BLaER1 treated with 17β-estradiol and CSF1 and Interleukin-3, amounts not matched to agents 10 nM and 100 nM (cell line): ENCODE results near the gene DMD.
A peak's percentile ranks its signal among the peaks of the same experiment; 100 is the strongest.

Experiments used
- H3K27ac ChIP-seq, 11 experiments: shearing (Covaris generic); formaldehyde crosslinking; 2 replicates each; pipeline ENCODE4 v1.8.1; 2022
- H3K27me3 ChIP-seq, 11 experiments: shearing (Covaris generic); formaldehyde crosslinking; 2 replicates each; pipeline ENCODE4 v1.8.1; 2022
- H3K36me3 ChIP-seq, 11 experiments: shearing (Covaris generic); formaldehyde crosslinking; 2 replicates each; pipeline ENCODE4 v1.8.1; 2022
- H3K4me1 ChIP-seq, 10 experiments: shearing (Covaris generic); formaldehyde crosslinking; 2 replicates each; pipeline ENCODE4 v1.8.1; 2022
- H3K4me2 ChIP-seq, 11 experiments: shearing (Covaris generic); formaldehyde crosslinking; 2 replicates each; pipeline ENCODE4 v1.8.1; 2022
- H3K4me3 ChIP-seq, 10 experiments: shearing (Covaris generic); formaldehyde crosslinking; 2 replicates each; pipeline ENCODE4 v1.8.1; 2022
- H3K9ac ChIP-seq, 11 experiments: shearing (Covaris generic); formaldehyde crosslinking; 2 replicates each; pipeline ENCODE4 v1.8.1; 2022
- H3K9me3 ChIP-seq, 11 experiments: shearing (Covaris generic); formaldehyde crosslinking; replicated peaks in 1 of 11; 2 replicates each; pipeline ENCODE4 v1.8.1; 2022
- H4K20me1 ChIP-seq, 11 experiments: shearing (Covaris generic); formaldehyde crosslinking; 2 replicates each; pipeline ENCODE4 v1.8.1; 2022
- Cebpa-rat ChIP-seq, 11 experiments: shearing (Covaris generic); IDR thresholded peaks; 2 replicates each; pipeline ENCODE4 v1.8.1; 2022

Gene DMD

DNA sequence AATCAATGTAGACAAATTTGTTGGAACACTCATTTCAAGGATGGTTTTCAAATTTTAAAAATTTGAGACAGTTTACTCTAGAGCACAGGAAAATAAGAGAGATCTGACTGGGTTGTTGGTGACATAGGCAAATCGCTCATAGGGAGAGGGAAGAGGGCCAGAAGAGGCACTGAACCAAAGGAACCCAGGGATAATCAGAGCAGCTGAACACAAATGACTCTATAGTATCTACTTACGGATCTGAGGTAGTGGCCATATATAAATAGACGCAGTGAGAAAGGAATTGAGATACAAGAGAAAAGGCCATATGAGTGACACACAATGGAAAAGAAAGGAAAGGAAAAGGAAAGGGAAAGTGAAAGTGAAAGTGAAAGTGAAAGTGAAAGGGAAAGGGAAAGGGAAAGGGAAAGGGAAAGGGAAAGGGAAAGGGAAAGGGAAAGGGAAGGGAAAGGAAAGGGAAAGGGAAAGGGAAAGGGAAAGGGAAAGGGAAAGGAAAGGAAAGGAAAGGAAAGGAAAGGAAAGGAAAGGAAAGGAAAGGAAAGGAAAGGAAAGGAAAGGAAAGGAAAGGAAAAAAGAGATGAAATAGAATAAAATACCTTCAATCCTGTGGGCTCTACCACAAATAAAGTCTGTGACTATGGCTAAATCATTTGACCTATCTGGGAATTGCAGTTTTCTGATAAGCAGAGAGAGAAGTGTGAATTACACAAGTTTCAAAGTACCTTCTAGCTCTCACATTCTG lies 759.2 kb downstream of the DMD start:
- TF ChIP-seq Cebpa-rat (IDR thresholded peaks at IDR 0.05): no peak
- Histone ChIP-seq H3K36me3 (no peaks in the 10 kb centered on the region), H3K27ac (no peak overlapping the region), H3K4me3 (no peak overlapping the region), H3K4me1 (peaks cover 0 to 5% (median 0%) of the 10 kb centered on the region in 10 experiments; a peak in 3 of 20 replicates), H3K27me3 (peaks cover 66 to 90% (median 76%) of the 10 kb centered on the region in 11 experiments), H3K4me2 (no peak overlapping the region), H3K9me3 (no peaks in the 10 kb centered on the region), H3K9ac (no peak overlapping the region), H4K20me1 (no peaks in the 10 kb centered on the region)

DNA sequence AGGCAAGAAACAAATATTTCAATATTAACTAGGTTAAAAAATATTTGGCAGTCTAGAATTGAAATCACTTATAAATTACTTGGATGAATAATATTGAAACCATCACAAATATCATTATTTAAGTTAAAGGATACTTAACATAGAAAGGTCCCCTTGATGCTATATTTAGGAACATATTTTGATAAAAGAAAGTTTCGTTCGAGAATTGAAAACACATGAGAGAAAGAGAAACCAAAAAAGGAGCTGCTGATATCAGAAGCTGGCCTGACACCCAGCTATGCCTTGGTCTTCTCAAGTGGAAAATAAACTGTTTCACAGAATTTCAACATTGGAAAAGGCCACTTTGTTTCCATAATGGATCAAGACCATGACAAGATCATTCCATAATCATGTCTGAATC lies 762.4 kb downstream of the DMD start:
- H3K27me3 ChIP-seq: peaks cover 58 to 90% (median 77%) of the 10 kb centered on the region in 11 experiments
- no peak overlapping the region for H3K9ac ChIP-seq
- TF ChIP-seq Cebpa-rat (IDR thresholded peaks at IDR 0.05): no peak
- H4K20me1 ChIP-seq: no peaks in the 10 kb centered on the region
- peaks cover 0 to 11% (median 5%) of the 10 kb centered on the region in 10 experiments; a peak in 9 of 20 replicates for H3K4me1 ChIP-seq
- H3K4me3 ChIP-seq: no peak overlapping the region
- H3K9me3 ChIP-seq: no peaks in the 10 kb centered on the region
- H3K27ac ChIP-seq: peak overlapping the region in 3 of 11 experiments; percentile 2 to 16 (median 11); a peak in 2 of 22 replicates
- peak overlapping the region in 6 of 11 experiments; percentile 4 to 25 (median 8); a peak in 3 of 22 replicates for H3K4me2 ChIP-seq
- no peaks in the 10 kb centered on the region for H3K36me3 ChIP-seq

DNA sequence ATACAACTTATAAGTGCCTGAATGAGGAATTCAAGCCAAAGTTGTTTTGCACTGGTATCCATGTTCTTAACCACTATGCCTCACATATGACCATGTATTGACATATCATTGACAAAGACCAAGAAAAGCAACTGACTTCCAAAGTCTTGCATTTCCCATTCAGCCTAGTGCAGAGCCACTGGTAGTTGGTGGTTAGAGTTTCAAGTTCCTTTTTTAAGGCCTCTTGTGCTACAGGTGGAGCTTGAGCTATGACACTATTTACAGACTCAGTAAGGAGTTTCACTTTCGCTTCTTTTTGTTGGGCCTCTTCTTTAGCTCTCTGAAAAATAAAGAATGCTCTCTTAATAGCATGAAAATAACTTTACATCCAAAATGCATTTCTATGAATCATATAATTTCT lies 763.0 kb downstream of the DMD start:
- Histone ChIP-seq H3K4me1 (peaks cover 0 to 12% (median 5%) of the 10 kb centered on the region in 10 experiments; a peak in 9 of 20 replicates), H3K9ac (no peak overlapping the region), H3K36me3 (no peaks in the 10 kb centered on the region), H3K4me2 (peak overlapping the region in 3 of 11 experiments; percentile 4 to 35 (median 34); a peak in 2 of 22 replicates), H3K27me3 (peaks cover 56 to 90% (median 77%) of the 10 kb centered on the region in 11 experiments), H3K4me3 (no peak overlapping the region), H4K20me1 (no peaks in the 10 kb centered on the region), H3K9me3 (no peaks in the 10 kb centered on the region), H3K27ac (peak overlapping the region in 2 of 11 experiments; percentile 16 to 20; a peak in 1 of 22 replicates)
- TF ChIP-seq Cebpa-rat (IDR thresholded peaks at IDR 0.05): no peak

DNA sequence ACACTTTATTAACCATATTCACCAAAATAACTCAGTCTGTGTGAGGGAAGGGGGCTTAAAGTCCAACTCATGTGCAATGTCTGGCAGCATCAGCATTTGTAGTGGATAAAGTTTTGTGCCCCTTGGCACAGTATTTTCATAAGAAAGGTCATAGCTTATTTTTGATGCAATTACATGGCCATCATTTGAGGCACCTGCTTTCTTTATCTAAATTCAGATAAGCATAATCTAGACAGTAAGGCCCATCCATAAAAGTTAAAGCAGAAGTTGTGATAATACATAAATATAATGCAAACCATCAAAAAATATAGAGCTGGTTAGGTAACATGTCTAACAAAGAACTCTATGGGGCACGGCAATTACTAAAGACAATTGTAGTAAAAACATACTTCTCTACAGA lies 763.7 kb downstream of the DMD start:
- Histone ChIP-seq H3K4me2 (no peak overlapping the region), H3K27me3 (peaks cover 56 to 90% (median 78%) of the 10 kb centered on the region in 11 experiments), H3K9ac (no peak overlapping the region), H3K27ac (no peak overlapping the region), H3K36me3 (no peaks in the 10 kb centered on the region), H3K4me3 (no peak overlapping the region), H3K9me3 (no peaks in the 10 kb centered on the region), H3K4me1 (peaks cover 0 to 12% (median 5%) of the 10 kb centered on the region in 10 experiments; a peak in 9 of 20 replicates), H4K20me1 (no peaks in the 10 kb centered on the region)
- TF ChIP-seq Cebpa-rat (IDR thresholded peaks at IDR 0.05): no peak

DNA sequence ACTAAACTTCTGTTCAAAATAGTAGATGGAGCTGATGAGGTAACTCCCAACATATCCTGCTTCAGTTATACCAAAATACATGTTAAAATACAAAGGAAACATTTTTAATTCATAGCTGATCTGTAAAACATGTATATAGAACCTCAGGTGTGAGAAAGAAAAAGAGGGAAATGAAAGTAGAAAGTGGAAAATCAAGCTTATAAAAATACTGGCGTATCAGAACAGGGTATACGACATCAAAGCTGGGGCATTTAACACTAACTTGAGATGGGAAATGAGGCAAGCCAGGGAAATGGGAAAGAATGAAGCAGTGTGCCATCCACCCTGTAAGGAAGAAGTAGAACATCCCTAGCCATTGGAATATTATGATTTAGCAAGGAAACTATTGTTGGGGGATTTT lies 767.5 kb downstream of the DMD start:
- TF ChIP-seq Cebpa-rat (IDR thresholded peaks at IDR 0.05): no peak
- Histone ChIP-seq H3K27ac (no peak overlapping the region), H3K4me2 (peak overlapping the region in 1 of 11 experiments; percentile 37; a peak in 3 of 22 replicates), H3K27me3 (peaks cover 47 to 88% (median 72%) of the 10 kb centered on the region in 11 experiments), H3K9ac (no peak overlapping the region), H3K4me1 (peaks cover 0 to 12% (median 5%) of the 10 kb centered on the region in 10 experiments; a peak in 9 of 20 replicates), H4K20me1 (no peaks in the 10 kb centered on the region), H3K9me3 (no peaks in the 10 kb centered on the region), H3K4me3 (no peak overlapping the region), H3K36me3 (no peaks in the 10 kb centered on the region)

GRCh38 chrX:32421266-32421665 lies 790.1 kb downstream of the DMD start:
- Histone ChIP-seq H3K4me1 (no peaks in the 10 kb centered on the region), H3K4me3 (no peak overlapping the region), H3K36me3 (no peaks in the 10 kb centered on the region), H4K20me1 (no peaks in the 10 kb centered on the region; a peak in 3 of 22 replicates), H3K9ac (no peak overlapping the region), H3K27ac (no peak overlapping the region), H3K9me3 (no peaks in the 10 kb centered on the region; a peak in 1 of 22 replicates), H3K27me3 (peaks cover 89 to 100% (median 97%) of the 10 kb centered on the region in 11 experiments), H3K4me2 (no peak overlapping the region)
- TF ChIP-seq Cebpa-rat (IDR thresholded peaks at IDR 0.05): no peak

DNA sequence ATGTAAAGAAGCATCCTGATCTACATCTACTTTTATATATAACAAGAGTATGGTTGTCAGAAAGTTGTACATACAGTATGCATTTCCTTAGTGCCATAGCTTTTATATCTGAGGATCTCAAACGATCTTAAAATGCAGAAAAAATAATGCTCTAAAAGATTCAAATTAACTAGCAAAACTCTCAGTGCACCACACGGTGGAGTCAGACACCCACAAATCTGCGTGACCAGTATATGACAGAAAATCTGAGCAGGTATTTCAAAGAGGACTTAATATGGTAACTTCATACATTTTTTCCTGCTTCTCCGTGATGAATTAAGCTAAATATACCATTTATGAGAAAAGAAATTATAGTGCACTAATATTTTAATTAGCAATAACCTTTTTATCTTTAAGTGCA lies 803.0 kb downstream of the DMD start:
- Histone ChIP-seq H3K27me3 (peaks cover 56 to 78% (median 74%) of the 10 kb centered on the region in 11 experiments), H3K9me3 (peaks cover 0 to 10% (median 0%) of the 10 kb centered on the region in 11 experiments; a peak in 2 of 22 replicates), H3K4me3 (no peak overlapping the region), H3K9ac (no peak overlapping the region), H3K27ac (no peak overlapping the region), H4K20me1 (no peaks in the 10 kb centered on the region), H3K4me2 (no peak overlapping the region), H3K36me3 (no peaks in the 10 kb centered on the region), H3K4me1 (no peaks in the 10 kb centered on the region)
- no peak for TF ChIP-seq Cebpa-rat (IDR thresholded peaks at IDR 0.05)

DNA sequence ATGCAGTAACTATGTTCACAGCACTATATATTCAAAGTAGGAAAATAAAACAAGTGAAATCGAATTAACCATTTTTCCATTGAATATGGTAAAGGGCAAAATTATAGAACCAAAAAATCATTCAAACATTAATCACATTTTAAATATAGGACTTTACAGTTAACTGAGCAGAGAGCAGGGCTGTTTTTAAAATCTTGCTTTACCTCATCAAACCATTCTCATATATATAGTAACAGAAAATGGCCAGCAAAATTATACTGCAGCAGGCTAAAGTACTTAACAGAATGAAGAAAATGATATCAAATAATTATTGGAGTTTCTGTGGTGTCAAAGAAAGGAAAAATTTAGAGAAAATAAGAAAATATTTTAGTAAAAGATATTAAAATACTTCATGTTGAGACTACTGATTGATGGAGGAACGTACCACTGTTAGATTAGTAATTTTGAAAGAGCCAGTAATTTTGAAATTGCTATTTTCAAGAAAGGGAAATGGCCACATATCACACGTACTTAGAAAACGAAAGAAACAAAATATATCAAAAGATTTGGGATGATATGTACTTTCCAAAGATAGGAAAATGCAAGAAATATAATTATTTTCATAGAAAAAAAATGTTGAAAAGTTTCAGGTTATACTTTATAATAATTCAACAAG lies 813.7 kb downstream of the DMD start:
- Histone ChIP-seq H3K9ac (no peak overlapping the region), H3K4me1 (no peaks in the 10 kb centered on the region), H3K4me3 (no peak overlapping the region), H3K4me2 (no peak overlapping the region), H3K36me3 (no peaks in the 10 kb centered on the region), H3K27me3 (peaks cover 42 to 86% (median 73%) of the 10 kb centered on the region in 11 experiments), H3K9me3 (no peaks in the 10 kb centered on the region; a peak in 1 of 22 replicates), H4K20me1 (no peaks in the 10 kb centered on the region), H3K27ac (no peak overlapping the region)
- no peak for TF ChIP-seq Cebpa-rat (IDR thresholded peaks at IDR 0.05)

DNA sequence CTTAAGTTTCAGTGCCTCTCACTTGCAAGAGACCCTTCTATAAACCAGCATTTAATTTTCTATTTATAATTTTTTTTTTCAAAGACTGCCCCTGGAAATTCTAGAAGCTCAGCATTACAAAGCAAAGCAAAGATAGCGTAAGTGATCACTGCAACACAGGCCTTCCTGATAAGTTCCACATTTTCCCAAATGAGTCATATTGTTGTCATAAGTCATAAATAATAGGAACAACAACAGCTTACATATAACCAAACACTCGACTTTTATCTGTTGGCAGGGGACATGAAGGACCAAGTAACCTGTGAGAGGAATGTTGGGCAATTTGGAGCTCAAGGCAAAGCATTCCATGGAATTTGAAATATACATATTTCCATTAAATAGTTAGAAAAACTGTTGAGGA lies 815.5 kb downstream of the DMD start:
- Histone ChIP-seq H4K20me1 (no peaks in the 10 kb centered on the region), H3K9me3 (no peaks in the 10 kb centered on the region; a peak in 1 of 22 replicates), H3K27me3 (peaks cover 48 to 90% (median 85%) of the 10 kb centered on the region in 11 experiments), H3K4me2 (no peak overlapping the region), H3K4me1 (no peaks in the 10 kb centered on the region), H3K4me3 (no peak overlapping the region), H3K27ac (no peak overlapping the region), H3K36me3 (no peaks in the 10 kb centered on the region), H3K9ac (no peak overlapping the region)
- no peak for TF ChIP-seq Cebpa-rat (IDR thresholded peaks at IDR 0.05)
